Kidney (tissue), 14 donors: ENCODE results near the gene CEP170. TPM values are rescaled to one million over a fixed set of nuclear protein-coding genes. Genes with fewer than 3 reads are reported as not detected.
A peak's percentile ranks its signal among the peaks of the same experiment; 100 is the strongest.

ENCODE experiments used
- DNase-seq, 5 donors: peaks; one replicate each; pipeline ENCODE4 v3.0.0-alpha.2; 2013 to 2020
- FAIRE-seq: peaks from 2 replicates; lab custom pipeline; 2012; peaks lifted over from hg19 to GRCh38; lab: Jason Lieb, UNC
- H3K27ac ChIP-seq, 2 donors: one replicate each; pipeline ENCODE4 v1.7.0; 2013; ENCODE audit warnings: low read depth in 2 of 2, low read length in 2 of 2, inconsistent platforms in 1 of 2
- H3K27me3 ChIP-seq: one replicate; pipeline ENCODE4 v1.7.1; 2013; ENCODE audit warnings: low read length, inconsistent platforms; ENCODE audit not compliant: control insufficient read depth, insufficient read depth
- H3K36me3 ChIP-seq, 3 donors: one replicate each; pipeline versions ENCODE4 v1.7.0 to v1.7.1; 2013; ENCODE audit warnings: low read length in 3 of 3, control low read depth in 1 of 3, inconsistent platforms in 1 of 3; ENCODE audit not compliant: insufficient read depth in 3 of 3, control insufficient read depth in 2 of 3
- H3K4me1 ChIP-seq, 3 donors: one replicate each; pipeline versions ENCODE4 v1.7.0 to v1.7.1; 2013; ENCODE audit warnings: low read length in 3 of 3, inconsistent platforms in 1 of 3, low read depth in 1 of 3; ENCODE audit not compliant: control insufficient read depth in 2 of 3, insufficient read depth in 2 of 3
- H3K4me3 ChIP-seq, 3 donors: one replicate each; pipeline versions ENCODE4 v1.7.0 to v1.8.1; 2013; ENCODE audit warnings: low read length in 3 of 3, control low read depth in 1 of 3, inconsistent platforms in 1 of 3
- H3K9ac ChIP-seq, 3 donors: one replicate each; pipeline versions ENCODE4 v1.7.0 to v1.7.1; 2013; ENCODE audit warnings: low read length in 3 of 3, control low read depth in 1 of 3, inconsistent platforms in 1 of 3
- H3K9me3 ChIP-seq, 3 donors: one replicate each; pipeline versions ENCODE4 v1.7.0 to v1.7.1; 2013; ENCODE audit warnings: low read length in 3 of 3, control low read depth in 1 of 3, inconsistent platforms in 1 of 3; ENCODE audit not compliant: control insufficient read depth in 2 of 3, insufficient read depth in 1 of 3
- intact Hi-C: fragments of 100-400 bp; cut with DNase I; formaldehyde crosslinking; loops from one replicate; pipeline ENCODE4 v1.11.1; 2022
- polyA plus RNA-seq: library from polyadenylated mRNA; stranded (reverse); fragments of 350-450 nt; fragmentation: Illumina TruSeq; extraction: RNeasy Lipid Tissue Mini Kit (QIAGEN cat#74804); gene quantifications from one replicate; pipeline ENCODE4 v1.2.3, GENCODE V29; 2014; ENCODE audit warnings: low read depth, low replicate concordance; ENCODE audit not compliant: insufficient read depth
- total RNA-seq: library from RNA; stranded (reverse); fragmentation: NEBNext Ultra II Directional; extraction: Animal tissue kit (Norgen Biotek cat#: 25700); gene quantifications from one replicate; pipeline ENCODE4 v1.2.1, GENCODE V29; 2021
- TF ChIP-seq, protein P1 (sequence below): IDR thresholded peaks from 3 replicates; pipeline ENCODE4 v1.5.1; 2012; ENCODE audit warnings: mild to moderate bottlenecking, moderate library complexity, borderline replicate concordance; ENCODE audit not compliant: insufficient read depth; ENCODE audit errors: extremely low read depth
- donor health status: control.
- donor health status: control.
- donor health status: control.
- donor health status: control.
- donor health status: control.
- donor health status: DM: yes; HTN: yes; CAD: no.
- donor health status: Normal renal cell carcinoma (clear cell type).

CEP170 gene
- total and polyA plus RNA-seq, 2 donors from 2014 or later = 6.8 to 43.2 TPM

DNA sequence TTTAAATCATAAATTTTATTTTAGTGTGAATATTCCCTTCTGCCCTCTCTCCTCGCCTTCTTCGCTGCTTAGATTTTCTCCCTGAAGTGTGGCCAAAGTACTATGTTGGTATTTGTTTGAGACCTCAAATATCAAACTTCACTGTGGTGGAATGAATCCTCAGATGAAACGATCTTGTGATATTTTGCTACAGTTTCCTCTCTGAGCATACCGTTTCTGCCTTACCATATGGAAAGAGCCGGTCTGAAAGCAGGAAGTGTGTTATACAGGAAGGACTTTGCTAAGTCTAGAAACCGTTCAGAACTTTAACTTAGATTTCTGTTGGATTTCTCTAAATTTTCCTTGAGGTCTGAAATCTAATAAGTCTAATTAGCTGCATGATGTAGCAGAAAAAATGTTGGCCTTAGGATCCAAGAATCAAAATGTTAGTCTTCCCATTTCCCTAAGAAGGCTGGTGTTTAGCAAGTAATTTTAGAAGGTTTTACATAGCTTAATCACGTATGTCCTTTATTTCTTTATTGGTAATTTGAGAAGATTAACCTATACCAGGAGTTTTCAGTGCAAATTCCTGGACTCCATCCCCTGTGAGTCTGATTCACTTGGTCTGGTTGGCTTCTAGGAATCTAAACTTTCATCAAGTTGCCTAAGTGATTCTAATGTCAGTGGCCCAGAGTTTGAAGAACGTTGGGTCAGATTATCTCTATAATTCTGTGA is 31.5 kb upstream of the CEP170 start:
- peak in 1 of 5 donors; percentile 9 for DNase-seq

DNA sequence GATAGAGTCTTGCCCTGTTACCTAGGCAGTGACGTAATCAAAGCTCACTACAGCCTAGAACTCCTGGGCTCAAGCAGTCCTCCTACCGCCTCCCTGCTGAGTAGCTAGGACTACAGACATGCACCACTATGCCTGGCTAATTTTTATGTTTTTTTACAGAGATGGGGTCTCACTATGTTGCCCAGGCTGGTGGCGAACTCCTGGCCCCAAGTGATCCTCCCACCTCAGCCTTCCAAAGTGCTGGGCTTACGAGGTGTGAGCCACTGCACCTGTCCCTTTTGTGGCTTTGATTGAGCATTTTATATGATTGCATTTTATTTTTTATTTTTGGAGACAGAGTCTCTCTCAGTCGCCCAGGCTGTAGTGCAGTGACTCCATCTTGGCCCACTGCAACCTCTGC is 26.6 kb upstream of the CEP170 start:
- intact Hi-C loops = no loop called here
- peaks cover 0 to 6% (median 5%) of the 10 kb centered on the region in 3 donors for H3K36me3 ChIP-seq
- no peak for DNase-seq

More for the DNA sequence above, 31.5 kb upstream of the CEP170 start:
- no peak overlapping the region for H3K9ac ChIP-seq
- H3K27me3 ChIP-seq = no peaks in the 10 kb centered on the region
- no peak overlapping the region for H3K27ac ChIP-seq
- no peak for FAIRE-seq
- TF ChIP-seq, protein P1, sequence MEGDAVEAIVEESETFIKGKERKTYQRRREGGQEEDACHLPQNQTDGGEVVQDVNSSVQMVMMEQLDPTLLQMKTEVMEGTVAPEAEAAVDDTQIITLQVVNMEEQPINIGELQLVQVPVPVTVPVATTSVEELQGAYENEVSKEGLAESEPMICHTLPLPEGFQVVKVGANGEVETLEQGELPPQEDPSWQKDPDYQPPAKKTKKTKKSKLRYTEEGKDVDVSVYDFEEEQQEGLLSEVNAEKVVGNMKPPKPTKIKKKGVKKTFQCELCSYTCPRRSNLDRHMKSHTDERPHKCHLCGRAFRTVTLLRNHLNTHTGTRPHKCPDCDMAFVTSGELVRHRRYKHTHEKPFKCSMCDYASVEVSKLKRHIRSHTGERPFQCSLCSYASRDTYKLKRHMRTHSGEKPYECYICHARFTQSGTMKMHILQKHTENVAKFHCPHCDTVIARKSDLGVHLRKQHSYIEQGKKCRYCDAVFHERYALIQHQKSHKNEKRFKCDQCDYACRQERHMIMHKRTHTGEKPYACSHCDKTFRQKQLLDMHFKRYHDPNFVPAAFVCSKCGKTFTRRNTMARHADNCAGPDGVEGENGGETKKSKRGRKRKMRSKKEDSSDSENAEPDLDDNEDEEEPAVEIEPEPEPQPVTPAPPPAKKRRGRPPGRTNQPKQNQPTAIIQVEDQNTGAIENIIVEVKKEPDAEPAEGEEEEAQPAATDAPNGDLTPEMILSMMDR = no peak
- no peaks in the 10 kb centered on the region for H3K9me3 ChIP-seq
- no peak overlapping the region for H3K4me3 ChIP-seq
- peaks cover 0 to 8% (median 3%) of the 10 kb centered on the region in 3 donors for H3K36me3 ChIP-seq
- H3K4me1 ChIP-seq = no peaks in the 10 kb centered on the region
- intact Hi-C loops = no loop called here

GRCh38 chr1:243280571-243281129 is 25.6 kb upstream of the CEP170 start:
- Histone ChIP-seq H3K27ac (no peak overlapping the region), H3K4me1 (no peaks in the 10 kb centered on the region), H3K36me3 (peaks cover 0 to 13% (median 8%) of the 10 kb centered on the region in 3 donors), H3K4me3 (no peak overlapping the region), H3K9ac (no peak overlapping the region), H3K9me3 (peaks cover 0 to 3% (median 2%) of the 10 kb centered on the region in 3 donors), H3K27me3 (no peaks in the 10 kb centered on the region)
- FAIRE-seq (no peak), DNase-seq (no peak)
- TF ChIP-seq, protein P1 = no peak
- intact Hi-C loops = no loop called here

More for the DNA sequence above, 26.6 kb upstream of the CEP170 start:
- Histone ChIP-seq H3K4me1 (no peaks in the 10 kb centered on the region), H3K27me3 (no peaks in the 10 kb centered on the region), H3K4me3 (no peak overlapping the region), H3K9ac (no peak overlapping the region), H3K27ac (no peak overlapping the region), H3K9me3 (peaks cover 0 to 3% (median 2%) of the 10 kb centered on the region in 3 donors)
- FAIRE-seq = no peak
- TF ChIP-seq, protein P1 = no peak
